Left lung (tissue), 10 donors: ENCODE results near the gene RPS5. TPM values are rescaled to one million over a fixed set of nuclear protein-coding genes. Genes with fewer than 3 reads are reported as not detected.
A peak's percentile ranks its signal among the peaks of the same experiment; 100 is the strongest.

Experiments used
- ATAC-seq: fragments of 200-7000 bp; cut with Tn5 transposase; one replicate; pipeline ENCODE4 v1.9.1; 2020; ENCODE audit warnings: moderate library complexity
- DNase-seq, 4 donors: peaks; one replicate each; pipeline ENCODE4 v3.0.0-alpha.2; 2013 to 2020
- H3K27ac ChIP-seq, 2 donors: fragments of 200-600 bp; sonication (generic) in 1 of 2; one replicate each; pipeline versions ENCODE4 v1.5.0 to v1.8.0; 2020 to 2021
- H3K27me3 ChIP-seq, 2 donors: fragments of 200-600 bp; sonication (generic) in 1 of 2; one replicate each; pipeline versions ENCODE4 v1.5.0 to v1.8.0; 2020 to 2021
- H3K36me3 ChIP-seq, 2 donors: fragments of 200-600 bp; sonication (generic) in 1 of 2; one replicate each; pipeline versions ENCODE4 v1.5.0 to v1.8.0; 2020 to 2021
- H3K4me1 ChIP-seq, 2 donors: fragments of 200-600 bp; one replicate each; pipeline ENCODE4 v1.8.0; 2021
- H3K4me3 ChIP-seq, 2 donors: fragments of 200-600 bp; sonication (generic) in 1 of 2; one replicate each; pipeline versions ENCODE4 v1.5.0 to v1.8.0; 2020 to 2021; ENCODE audit warnings: mild to moderate bottlenecking in 1 of 2
- H3K9me3 ChIP-seq, 2 donors: fragments of 200-600 bp; sonication (generic) in 1 of 2; one replicate each; pipeline versions ENCODE4 v1.5.0 to v1.8.0; 2020 to 2021
- intact Hi-C, 2 donors: fragments of 100-400 bp; cut with DNase I; formaldehyde crosslinking; loops; one replicate each; pipeline versions ENCODE4 v1.11.2 to v1.14.2; 2022
- polyA plus RNA-seq, 6 donors: library from polyadenylated mRNA; unstranded; fragments of 120-200 nt; gene quantifications; one replicate each; pipeline ENCODE4 v1.2.1, GENCODE V29; 2013; ENCODE audit not compliant: insufficient read length in 6 of 6
- total RNA-seq, 2 donors: library from RNA; stranded (reverse); fragmentation: NEBNext Ultra II Directional; extraction: Animal tissue kit (Norgen Biotek cat#: 25700); gene quantifications; one replicate each; pipeline ENCODE4 v1.2.1, GENCODE V29; 2021
- TF ChIP-seq, protein P1 (sequence below), 2 donors: fragments of 200-600 bp; sonication (generic) in 1 of 2; IDR thresholded peaks; one replicate each; pipeline versions ENCODE4 v1.5.0 to v1.8.0; 2021; ENCODE audit warnings: antibody characterized with exemption in 2 of 2
- donor health status: DM: no; HTN: yes; CAD: no.
- donor health status: DM: no; HTN: no; CAD: no.

The RPS5 gene
- total and polyA plus RNA-seq, 8 donors, result 842 to 1,479 (median 1,280) TPM

GRCh38 chr19:58396691-58397532, 9.8 kb downstream of the RPS5 start:
- intact Hi-C loops, result no loop called here
- H3K27ac ChIP-seq, result no peak overlapping the region
- peaks cover 6 to 21% of the 10 kb centered on the region in 2 donors for H3K4me1 ChIP-seq
- H3K9me3 ChIP-seq, result no peaks in the 10 kb centered on the region
- H3K36me3 ChIP-seq, result peaks cover 3 to 34% of the 10 kb centered on the region in 2 donors
- TF ChIP-seq, protein P1, sequence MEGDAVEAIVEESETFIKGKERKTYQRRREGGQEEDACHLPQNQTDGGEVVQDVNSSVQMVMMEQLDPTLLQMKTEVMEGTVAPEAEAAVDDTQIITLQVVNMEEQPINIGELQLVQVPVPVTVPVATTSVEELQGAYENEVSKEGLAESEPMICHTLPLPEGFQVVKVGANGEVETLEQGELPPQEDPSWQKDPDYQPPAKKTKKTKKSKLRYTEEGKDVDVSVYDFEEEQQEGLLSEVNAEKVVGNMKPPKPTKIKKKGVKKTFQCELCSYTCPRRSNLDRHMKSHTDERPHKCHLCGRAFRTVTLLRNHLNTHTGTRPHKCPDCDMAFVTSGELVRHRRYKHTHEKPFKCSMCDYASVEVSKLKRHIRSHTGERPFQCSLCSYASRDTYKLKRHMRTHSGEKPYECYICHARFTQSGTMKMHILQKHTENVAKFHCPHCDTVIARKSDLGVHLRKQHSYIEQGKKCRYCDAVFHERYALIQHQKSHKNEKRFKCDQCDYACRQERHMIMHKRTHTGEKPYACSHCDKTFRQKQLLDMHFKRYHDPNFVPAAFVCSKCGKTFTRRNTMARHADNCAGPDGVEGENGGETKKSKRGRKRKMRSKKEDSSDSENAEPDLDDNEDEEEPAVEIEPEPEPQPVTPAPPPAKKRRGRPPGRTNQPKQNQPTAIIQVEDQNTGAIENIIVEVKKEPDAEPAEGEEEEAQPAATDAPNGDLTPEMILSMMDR (IDR thresholded peaks at IDR 0.05), result no peak
- H3K4me3 ChIP-seq, result peak overlapping the region in 1 of 2 donors; percentile 9
- ATAC-seq, result no peak
- no peak for DNase-seq
- peaks cover 5 to 33% of the 10 kb centered on the region in 2 donors for H3K27me3 ChIP-seq

- ATAC-seq (no peak), DNase-seq (no peak)
- H3K36me3 ChIP-seq, result peaks cover 3 to 28% of the 10 kb centered on the region in 2 donors
- peaks cover 9 to 25% of the 10 kb centered on the region in 2 donors for H3K4me1 ChIP-seq
- H3K27ac ChIP-seq, result no peak overlapping the region
- H3K9me3 ChIP-seq, result no peaks in the 10 kb centered on the region
- peaks cover 5 to 33% of the 10 kb centered on the region in 2 donors for H3K27me3 ChIP-seq
- H3K4me3 ChIP-seq, result no peak overlapping the region
- TF ChIP-seq, protein P1 (IDR thresholded peaks at IDR 0.05), result no peak
- intact Hi-C loops, result no loop called here
These were observed 10.5 kb downstream of the RPS5 start for GRCh38 chr19:58397533-58398037.

DNA sequence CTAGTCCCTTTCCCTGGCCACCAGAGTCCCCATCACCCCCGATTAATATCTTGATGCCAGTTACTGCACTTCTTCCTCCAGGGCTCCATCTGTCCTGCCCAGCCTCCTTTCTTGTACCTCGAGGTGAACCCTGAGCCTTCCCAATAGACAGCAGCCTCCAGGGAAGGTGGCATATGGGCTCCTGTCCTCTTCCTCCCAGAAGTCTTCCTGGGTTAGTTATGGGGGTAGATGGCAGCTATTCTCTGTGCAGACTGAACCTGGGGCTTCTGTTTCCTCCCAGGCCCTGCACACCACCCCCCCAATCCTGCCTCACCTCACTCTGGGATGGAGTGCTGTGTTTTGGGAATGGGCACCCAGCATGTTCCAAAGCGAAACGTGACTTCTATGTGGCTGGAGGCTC, 11.0 kb downstream of the RPS5 start:
- DNase-seq, result no peak
- TF ChIP-seq, protein P1 (IDR thresholded peaks at IDR 0.05), result no peak
- Histone ChIP-seq H3K9me3 (no peaks in the 10 kb centered on the region), H3K27ac (no peak overlapping the region), H3K4me1 (peaks cover 9 to 25% of the 10 kb centered on the region in 2 donors), H3K27me3 (peaks cover 5 to 33% of the 10 kb centered on the region in 2 donors), H3K36me3 (peaks cover 2 to 23% of the 10 kb centered on the region in 2 donors), H3K4me3 (no peak overlapping the region)
- no peak for ATAC-seq
- intact Hi-C loops, result no loop called here

- ATAC-seq (no peak), DNase-seq (no peak)
- Histone ChIP-seq H3K36me3 (peaks cover 0 to 18% of the 10 kb centered on the region in 2 donors), H3K27ac (no peak overlapping the region), H3K4me1 (peaks cover 9 to 25% of the 10 kb centered on the region in 2 donors), H3K9me3 (no peaks in the 10 kb centered on the region), H3K27me3 (peaks cover 5 to 33% of the 10 kb centered on the region in 2 donors), H3K4me3 (no peak overlapping the region)
- intact Hi-C loops, result no loop called here
- TF ChIP-seq, protein P1 (IDR thresholded peaks at IDR 0.05), result no peak
These were observed 11.5 kb downstream of the RPS5 start for GRCh38 chr19:58398545-58398944.

DNA sequence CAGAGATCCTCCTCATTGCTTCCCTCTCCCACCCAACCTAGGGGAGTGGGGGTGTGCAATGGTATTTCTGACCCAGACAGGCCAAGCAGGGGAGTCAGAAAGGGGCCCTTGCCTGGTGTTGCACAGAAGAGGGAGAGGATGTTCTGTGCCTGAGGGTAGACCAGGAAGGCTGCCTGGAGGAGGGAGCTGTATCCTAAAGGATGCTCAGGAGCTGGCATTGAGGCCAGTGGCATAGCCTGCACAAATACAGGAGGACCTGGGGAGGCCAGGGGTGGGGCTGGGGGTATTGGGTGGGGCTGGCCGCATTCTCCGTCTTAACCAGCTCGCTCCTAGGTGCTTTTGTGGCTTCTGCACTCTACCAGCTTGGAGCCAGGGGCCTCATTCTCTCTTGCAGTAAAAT, 12.8 kb downstream of the RPS5 start:
- ATAC-seq (no peak), DNase-seq (no peak)
- Histone ChIP-seq H3K4me1 (peaks cover 9 to 25% of the 10 kb centered on the region in 2 donors), H3K27me3 (peaks cover 5 to 33% of the 10 kb centered on the region in 2 donors), H3K9me3 (no peaks in the 10 kb centered on the region), H3K27ac (no peak overlapping the region), H3K4me3 (peak overlapping the region in 1 of 2 donors; percentile 62), H3K36me3 (peaks cover 0 to 5% of the 10 kb centered on the region in 2 donors)
- TF ChIP-seq, protein P1 (IDR thresholded peaks at IDR 0.05), result no peak
- intact Hi-C loops, result no loop called here
